GM19463 (cell line): ENCODE data around the gene PLGRKT.
"Not testable (repeated sequence)": the region's sequence is repeated elsewhere in the genome, so short reads cannot be mapped to it uniquely, and the experiment has no call there.

Source experiments
- ATAC-seq: cut with Tn5 transposase; IDR thresholded peaks from one replicate; pipeline ENCODE4 v1.9.1; 2021; ENCODE audit warnings: mild to moderate bottlenecking, moderate library complexity; ENCODE audit not compliant: unreplicated experiment

The PLGRKT gene

DNA sequence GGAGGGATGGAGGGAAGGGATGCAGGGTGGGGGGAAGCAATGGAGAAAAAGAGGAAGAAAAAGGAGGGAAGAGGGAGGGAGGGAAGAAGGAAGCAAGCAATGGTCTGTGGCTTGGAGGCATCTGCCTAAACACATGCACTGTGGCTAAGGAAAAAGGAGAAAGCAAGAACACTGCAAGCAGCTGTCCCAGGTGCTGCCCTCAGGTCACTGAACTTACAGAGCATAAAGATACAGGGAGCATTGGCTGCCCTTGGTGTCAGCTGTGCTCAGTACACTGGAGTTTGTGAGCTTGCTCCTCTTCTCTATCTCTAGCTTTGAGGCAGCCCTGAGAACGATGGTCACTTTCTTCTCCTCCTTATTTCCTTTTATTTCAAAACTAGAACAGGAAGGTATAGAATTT is 116.1 kb downstream of the PLGRKT start:
- ATAC-seq, result not testable (repeated sequence)

DNA sequence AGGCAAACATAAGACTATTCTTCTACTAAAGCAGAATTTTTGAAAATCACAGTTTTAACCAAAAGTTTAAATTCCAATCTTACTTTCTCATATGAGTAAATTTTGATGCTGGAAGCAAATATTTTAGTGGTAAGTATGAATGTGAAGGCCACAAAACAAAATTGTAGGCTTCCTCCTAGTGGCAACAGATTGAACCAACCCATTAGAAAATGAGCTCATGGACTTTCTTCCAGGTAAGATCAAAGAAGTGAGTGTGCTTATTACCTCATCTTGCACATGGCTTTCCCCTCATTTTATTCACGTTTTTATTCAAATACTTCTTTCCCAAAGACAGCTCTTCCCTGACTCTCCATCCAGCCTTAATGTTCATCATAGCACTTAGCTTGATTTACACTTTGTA is 116.7 kb downstream of the PLGRKT start:
- no peak for ATAC-seq

DNA sequence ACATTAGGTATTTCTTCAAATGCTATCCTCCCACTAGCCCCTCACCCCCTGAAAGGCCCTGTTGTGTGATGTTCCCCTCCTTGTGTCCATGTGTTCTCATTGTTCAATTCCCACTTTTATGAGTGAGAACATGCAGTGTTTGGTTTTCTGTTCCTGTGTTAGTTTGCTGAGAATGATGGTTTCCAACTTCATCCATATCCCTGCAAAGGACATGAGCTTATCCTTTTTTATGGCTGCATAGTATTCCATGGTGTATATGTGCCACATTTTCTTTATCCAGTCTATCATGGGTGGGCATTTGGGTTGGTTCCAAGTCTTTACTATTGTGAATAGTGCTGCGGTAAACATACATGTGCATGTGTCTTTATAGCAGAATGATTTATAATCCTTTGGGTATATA is 121.3 kb downstream of the PLGRKT start:
- ATAC-seq, result not testable (repeated sequence)

DNA sequence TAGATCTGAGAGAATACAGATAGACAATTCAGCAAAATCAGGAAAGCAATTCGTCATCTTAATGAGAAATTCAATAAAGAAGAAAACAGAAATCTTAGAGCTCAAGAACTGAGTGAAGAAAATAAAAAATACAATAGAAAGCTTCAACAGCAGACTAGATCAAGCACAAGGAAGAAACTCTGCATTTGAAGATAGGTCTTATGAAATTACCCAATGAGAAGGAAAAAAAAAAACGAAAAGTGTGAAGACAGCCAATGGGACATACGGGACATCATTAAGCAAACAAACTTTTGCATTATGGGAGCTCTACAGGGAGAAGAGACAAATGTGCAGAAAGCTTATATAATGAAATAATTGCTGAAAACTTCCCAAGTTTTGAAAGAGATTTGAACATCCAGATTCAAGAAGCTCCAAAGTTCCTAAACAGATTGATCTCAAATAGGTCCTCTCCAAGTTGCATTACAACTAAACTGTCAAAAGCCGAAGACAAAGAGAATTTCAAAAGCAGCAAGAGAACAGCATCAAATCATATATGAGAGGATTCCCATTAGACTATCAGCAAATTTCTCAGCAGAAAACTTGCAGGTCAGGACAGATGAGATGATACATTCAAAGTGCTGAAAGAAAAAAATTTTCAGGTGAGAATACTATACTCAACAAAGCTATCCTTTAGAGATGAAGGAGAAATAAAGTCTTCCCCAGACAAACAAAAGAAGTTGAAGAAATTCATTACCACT is 122.4 kb downstream of the PLGRKT start:
- no peak for ATAC-seq

DNA sequence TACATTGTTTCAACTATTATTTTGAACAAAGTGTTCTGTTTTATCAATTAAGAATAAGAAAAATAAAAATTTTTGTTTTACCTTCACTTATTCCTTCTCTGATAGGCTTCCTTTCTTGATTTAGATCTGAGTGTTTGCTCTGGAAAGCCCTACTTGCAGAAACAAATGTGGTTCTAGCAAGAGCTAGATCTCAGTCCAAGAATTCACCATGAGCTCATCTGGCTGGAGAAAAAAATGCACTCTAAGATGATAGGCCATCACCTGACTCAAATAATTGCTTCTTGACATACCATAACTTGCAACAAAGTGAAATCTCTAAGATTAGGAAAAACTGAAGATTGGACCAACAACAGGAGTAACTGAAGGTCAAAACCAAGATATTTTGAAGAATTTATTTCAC is 126.9 kb downstream of the PLGRKT start:
- ATAC-seq, result no peak
